HCT116 (cell line): ENCODE data around the gene SECTM1. TPM values are rescaled to one million over a fixed set of nuclear protein-coding genes. Genes with fewer than 3 reads are reported as not detected.

Experiments
- ATAC-seq: fragments of 200-7000 bp; cut with Tn5 transposase; 2 replicates; pipeline ENCODE4 v1.9.1; 2020; ENCODE audit warnings: mild to moderate bottlenecking, moderate library complexity
- BruUV-seq: library from RNA; stranded (reverse); fragments of 400-500 nt; replicated peaks from 2 replicates; lab custom pipeline; 2021; lab: Mats Ljungman, UMichigan
- CTCF ChIA-PET: fragments of 300-600 bp; sonication (Branson Sonifier 250); formaldehyde crosslinking; loops from one replicate; lab custom pipeline; 2021; ENCODE audit warnings: antibody characterized with exemption; lab: Charles Lee
- POLR2A ChIA-PET: fragments of 300-600, 350-600 bp; sonication (Branson Sonifier 250); formaldehyde crosslinking; loops from one replicate; lab custom pipeline; 2021; ENCODE audit warnings: antibody characterized with exemption; lab: Charles Lee
- RAD21 ChIA-PET, 2 experiments: fragments of 300-600 bp; sonication (Branson Sonifier 250); formaldehyde crosslinking; loops; one replicate each; lab custom pipeline; 2023; ENCODE audit warnings: low total read pairs in 2 of 2; ENCODE audit not compliant: uncharacterized antibody in 2 of 2, unreplicated experiment in 2 of 2, low non-redundant PET in 1 of 2; lab: Charles Lee
- DNase-seq: peaks from one replicate; pipeline ENCODE4 v3.0.0-alpha.2; 2010; ENCODE audit warnings: low read depth, low spot score
- H2AFZ ChIP-seq: fragments of 200-600 bp; shearing (Covaris generic), sonication (generic); 2 replicates; pipeline ENCODE4 v1.6.1; 2017; ENCODE audit warnings: low read depth, mixed run types, mixed read lengths, antibody characterized with exemption, low read length; ENCODE audit not compliant: poor library complexity, severe bottlenecking
- H3K27ac ChIP-seq: 2 replicates; pipeline ENCODE4 v1.5.1; 2012; ENCODE audit warnings: low read depth, low read length
- H3K27me3 ChIP-seq: fragments of 200-600 bp; sonication (generic); 2 replicates; pipeline ENCODE4 v1.6.1; 2016; ENCODE audit warnings: mixed run types, low read length, mixed read lengths; ENCODE audit not compliant: insufficient read depth
- H3K36me3 ChIP-seq, 2 experiments: fragments of 200-500 bp in 1 of 2; fragments of 200-600 bp in 1 of 2; sonication (Bioruptor generic) in 1 of 2; sonication (generic) in 1 of 2; 2 replicates each; pipeline versions ENCODE4 v1.5.1 to v1.6.1; 2014 to 2016; ENCODE audit warnings: low read length in 2 of 2, inconsistent platforms in 1 of 2, mixed read lengths in 1 of 2, mixed run types in 1 of 2; ENCODE audit not compliant: insufficient read depth in 2 of 2, control insufficient read depth in 1 of 2
- H3K4me1 ChIP-seq, 2 experiments: fragments of 200-600 bp in 1 of 2; sonication (generic) in 1 of 2; 2 replicates each; pipeline versions ENCODE4 v1.5.1 to v1.6.1; 2012 to 2017; ENCODE audit warnings: low read length in 2 of 2, inconsistent platforms in 1 of 2, mild to moderate bottlenecking in 1 of 2, mixed read lengths in 1 of 2, mixed run types in 1 of 2, moderate library complexity in 1 of 2; ENCODE audit not compliant: insufficient read depth in 2 of 2, control insufficient read depth in 1 of 2
- H3K4me2 ChIP-seq: fragments of 200-600 bp; sonication (generic); 2 replicates; pipeline ENCODE4 v1.6.1; 2017; ENCODE audit warnings: mixed run types, low read length, mixed read lengths
- H3K4me3 ChIP-seq, 2 experiments: fragments of 200-600 bp in 1 of 2; sonication (generic) in 1 of 2; replicated peaks in 1 of 2; 2 replicates each; pipeline ENCODE4 v1.5.1; 2011 to 2016; ENCODE audit warnings: low read length in 2 of 2, control low read depth in 1 of 2, low read depth in 1 of 2, mild to moderate bottlenecking in 1 of 2, mixed read lengths in 1 of 2, mixed run types in 1 of 2
- H3K79me2 ChIP-seq: fragments of 200-600 bp; sonication (generic); 2 replicates; pipeline ENCODE4 v1.6.1; 2017; ENCODE audit warnings: mild to moderate bottlenecking, mixed run types, low read length, moderate library complexity, mixed read lengths; ENCODE audit not compliant: insufficient read depth
- H3K9ac ChIP-seq: fragments of 200-600 bp; sonication (generic); 2 replicates; pipeline ENCODE4 v1.6.1; 2016; ENCODE audit warnings: low read length, mixed read lengths
- H3K9me2 ChIP-seq: fragments of 200-600 bp; sonication (generic), shearing (Covaris generic); 2 replicates; pipeline ENCODE4 v1.6.1; 2017; ENCODE audit warnings: mixed run types, mild to moderate bottlenecking, moderate library complexity; ENCODE audit not compliant: insufficient read depth
- H3K9me3 ChIP-seq, 2 experiments: fragments of 200-500 bp in 1 of 2; fragments of 200-600 bp in 1 of 2; sonication (Bioruptor generic) in 1 of 2; sonication (generic) in 1 of 2; 2 replicates each; pipeline ENCODE4 v1.6.1; 2014 to 2017; ENCODE audit warnings: low read length in 2 of 2, mixed read lengths in 2 of 2, inconsistent platforms in 1 of 2, low read depth in 1 of 2, mild to moderate bottlenecking in 1 of 2, mixed run types in 1 of 2, moderate library complexity in 1 of 2; ENCODE audit not compliant: control insufficient read depth in 1 of 2, insufficient read depth in 1 of 2
- H4K20me1 ChIP-seq: fragments of 200-600 bp; sonication (generic), shearing (Covaris generic); 2 replicates; pipeline ENCODE4 v1.6.1; 2017; ENCODE audit warnings: mixed run types, mild to moderate bottlenecking, moderate library complexity; ENCODE audit not compliant: insufficient read depth
- EGR1 ChIP-seq: IDR thresholded peaks from 2 replicates; pipeline ENCODE4 v1.6.1; 2012; ENCODE audit warnings: low read depth
- ELF1 ChIP-seq: IDR thresholded peaks from 2 replicates; pipeline ENCODE4 v1.6.1; 2012; ENCODE audit warnings: low read depth, borderline replicate concordance
- EZH2phosphoT487 ChIP-seq: fragments of 200-600 bp; IDR thresholded peaks from 2 replicates; pipeline ENCODE4 v1.6.1; 2018; ENCODE audit warnings: antibody characterized with exemption, borderline replicate concordance
- FOSL1 ChIP-seq: IDR thresholded peaks from 2 replicates; pipeline ENCODE4 v1.6.1; 2012; ENCODE audit warnings: low read depth
- POLR2A ChIP-seq: IDR thresholded peaks from 2 replicates; pipeline ENCODE4 v1.7.0; 2011; ENCODE audit warnings: borderline replicate concordance; ENCODE audit not compliant: insufficient read depth, insufficient read length; ENCODE audit errors: extremely low read depth
- SIN3A ChIP-seq: IDR thresholded peaks from 2 replicates; pipeline ENCODE4 v1.6.1; 2012; ENCODE audit warnings: low read depth
- YY1 ChIP-seq: IDR thresholded peaks from 2 replicates; pipeline ENCODE4 v1.6.1; 2011; ENCODE audit warnings: low read length, low read depth, moderate library complexity, mild to moderate bottlenecking; ENCODE audit not compliant: insufficient replicate concordance; ENCODE audit errors: extremely low read depth
- intact Hi-C: fragments of 100-400 bp; cut with micrococcal nuclease; formaldehyde crosslinking; loops from 2 replicates; pipeline ENCODE4 v1.10.0; 2022
- total RNA-seq: library from RNA; stranded (reverse); gene quantifications from one replicate; pipeline ENCODE4 v1.2.1, GENCODE V29; 2021; ENCODE audit not compliant: unreplicated experiment
- TF ChIP-seq, protein P1 (sequence below): IDR thresholded peaks from 2 replicates; pipeline ENCODE4 v1.6.1; 2012
- TF ChIP-seq, protein P2 (sequence below), 3 experiments: fragments of 200-600 bp in 1 of 3; sonication (generic) in 1 of 3; IDR thresholded peaks in 2 of 3; conservative IDR thresholded peaks in 1 of 3; 2 replicates each; pipeline ENCODE4 v1.5.1; 2012 to 2017; ENCODE audit warnings: low read depth in 2 of 3, low read length in 2 of 3, antibody characterized with exemption in 1 of 3, borderline replicate concordance in 1 of 3, control low read depth in 1 of 3, mild to moderate bottlenecking in 1 of 3, mixed read lengths in 1 of 3, mixed run types in 1 of 3, moderate library complexity in 1 of 3; ENCODE audit not compliant: insufficient read depth in 1 of 3
- TF ChIP-seq, protein P3 (sequence below): IDR thresholded peaks from 2 replicates; pipeline ENCODE4 v1.6.1; 2012; ENCODE audit warnings: low read depth

SECTM1 gene
- total RNA-seq, 1 experiment from 2014 or later, result 6.8 TPM

DNA sequence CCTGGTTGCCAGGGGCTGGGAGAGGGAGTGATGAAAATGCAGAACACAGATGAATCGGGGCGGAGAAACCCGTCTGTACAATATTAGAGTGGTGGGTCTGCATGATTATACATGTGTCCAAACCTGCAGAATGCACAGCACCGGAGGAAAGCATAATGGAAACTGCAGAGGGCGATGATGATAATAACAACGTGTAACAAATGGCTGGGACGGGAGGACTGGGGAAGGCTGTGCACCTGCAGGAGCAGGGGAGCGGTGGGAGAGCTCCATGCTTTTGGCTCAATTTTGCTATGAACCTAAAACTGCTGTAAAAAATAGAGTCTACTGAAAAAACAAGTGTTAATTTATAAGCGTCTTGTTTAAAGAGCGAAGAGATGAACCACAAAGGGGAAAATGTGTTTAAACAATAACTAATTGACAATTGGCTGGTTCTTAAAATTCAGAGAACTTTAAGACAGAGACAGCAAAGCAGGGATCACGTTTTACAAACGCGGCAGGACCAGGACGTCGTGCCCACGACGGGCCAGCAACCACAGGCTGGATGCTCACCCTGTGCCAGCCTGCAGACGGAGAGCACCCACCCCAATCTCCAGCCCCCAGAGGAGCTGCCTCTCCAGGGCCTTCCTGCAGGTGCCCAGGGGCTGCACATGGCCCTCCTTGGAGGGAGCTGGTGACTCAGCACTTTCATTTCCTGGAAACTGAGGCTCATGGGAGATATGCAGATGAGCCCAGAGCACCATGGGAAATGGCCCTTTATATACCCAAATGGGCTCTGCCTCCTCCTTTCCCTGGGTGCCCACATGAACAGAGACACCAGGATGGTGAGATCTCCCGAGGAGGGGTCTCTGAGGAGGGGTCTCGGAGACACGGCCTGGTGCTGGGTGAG, 25.1 kb upstream of the SECTM1 start, which contains the start of gene TEX19:
TSS of gene TEX19 (plus strand) at position 783 of the 886 bp plus-strand sequence. CDS start 2,904 bp downstream, outside the sequence.
- no peak within 1 kb of the TSS for H3K4me3 ChIP-seq
- CTCF ChIA-PET, result no interaction called here
- RAD21 ChIA-PET, result no interaction called here
- H3K4me1 ChIP-seq, result peaks cover 13 to 24% of the 10 kb centered on the region in 2 experiments; a peak in 3 of 4 replicates
- H3K27me3 ChIP-seq, result no peaks in the 10 kb centered on the region
- H2AFZ ChIP-seq, result no peak within 1 kb of the TSS
- no peak for DNase-seq
- TF ChIP-seq FOSL1, result no peak
- TF ChIP-seq, protein P1, sequence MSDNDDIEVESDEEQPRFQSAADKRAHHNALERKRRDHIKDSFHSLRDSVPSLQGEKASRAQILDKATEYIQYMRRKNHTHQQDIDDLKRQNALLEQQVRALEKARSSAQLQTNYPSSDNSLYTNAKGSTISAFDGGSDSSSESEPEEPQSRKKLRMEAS, result peak; percentile 83
- TF ChIP-seq, protein P2, sequence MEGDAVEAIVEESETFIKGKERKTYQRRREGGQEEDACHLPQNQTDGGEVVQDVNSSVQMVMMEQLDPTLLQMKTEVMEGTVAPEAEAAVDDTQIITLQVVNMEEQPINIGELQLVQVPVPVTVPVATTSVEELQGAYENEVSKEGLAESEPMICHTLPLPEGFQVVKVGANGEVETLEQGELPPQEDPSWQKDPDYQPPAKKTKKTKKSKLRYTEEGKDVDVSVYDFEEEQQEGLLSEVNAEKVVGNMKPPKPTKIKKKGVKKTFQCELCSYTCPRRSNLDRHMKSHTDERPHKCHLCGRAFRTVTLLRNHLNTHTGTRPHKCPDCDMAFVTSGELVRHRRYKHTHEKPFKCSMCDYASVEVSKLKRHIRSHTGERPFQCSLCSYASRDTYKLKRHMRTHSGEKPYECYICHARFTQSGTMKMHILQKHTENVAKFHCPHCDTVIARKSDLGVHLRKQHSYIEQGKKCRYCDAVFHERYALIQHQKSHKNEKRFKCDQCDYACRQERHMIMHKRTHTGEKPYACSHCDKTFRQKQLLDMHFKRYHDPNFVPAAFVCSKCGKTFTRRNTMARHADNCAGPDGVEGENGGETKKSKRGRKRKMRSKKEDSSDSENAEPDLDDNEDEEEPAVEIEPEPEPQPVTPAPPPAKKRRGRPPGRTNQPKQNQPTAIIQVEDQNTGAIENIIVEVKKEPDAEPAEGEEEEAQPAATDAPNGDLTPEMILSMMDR (IDR thresholded peaks at IDR 0.05 in 2 of 3, conservative IDR thresholded peaks at IDR 0.05 in 1 of 3; ENCODE audit: borderline replicate concordance in 1 of 3, insufficient read depth in 1 of 3, low read depth in 2 of 3, low read length in 2 of 3), result peak; percentile 16 to 44 (median 39); a peak in 3 of 6 replicates
- peak; percentile 72 for ATAC-seq
- H3K9me2 ChIP-seq, result no peaks in the 10 kb centered on the region
- peak within 1 kb of the TSS; percentile 38 for H3K27ac ChIP-seq
- POLR2A ChIA-PET, result no interaction called here
- H3K9ac ChIP-seq, result peak within 1 kb of the TSS; percentile 32; the same call in 1 of the 2 replicates
- no peaks in the 10 kb centered on the region for H3K36me3 ChIP-seq
- no peaks in the 10 kb centered on the region for H3K9me3 ChIP-seq
- peak within 1 kb of the TSS; percentile 34 for H3K4me2 ChIP-seq
- no peaks in the 10 kb centered on the region for H4K20me1 ChIP-seq
- BruUV-seq, result no TSS peak
- H3K79me2 ChIP-seq, result no peaks in the 10 kb centered on the region
- intact Hi-C loops, result no loop called here

DNA sequence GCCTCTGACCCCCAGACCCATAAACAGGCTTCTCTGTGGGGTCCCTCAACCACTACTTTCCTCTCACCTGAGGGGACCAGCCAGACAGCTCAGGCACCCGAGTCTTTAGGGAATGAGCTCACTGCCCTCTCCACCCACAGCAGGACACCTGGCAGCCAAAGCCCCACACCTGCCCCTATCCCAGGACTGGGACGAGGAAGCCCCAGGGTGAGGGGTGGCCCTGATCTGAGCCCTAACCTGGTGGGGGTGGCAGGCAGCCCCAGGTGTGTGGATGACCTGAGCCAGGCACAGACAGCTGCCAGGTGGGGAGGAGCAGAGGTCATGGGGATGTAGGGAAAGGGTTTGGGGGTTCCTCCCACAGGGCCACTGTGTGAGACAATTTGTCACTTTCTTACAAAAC, 23.8 kb upstream of the SECTM1 start:
- peaks cover 13 to 24% of the 10 kb centered on the region in 2 experiments; a peak in 3 of 4 replicates for H3K4me1 ChIP-seq
- BruUV-seq, result no TSS peak
- H3K4me2 ChIP-seq, result no peak overlapping the region
- H3K79me2 ChIP-seq, result no peaks in the 10 kb centered on the region
- no peaks in the 10 kb centered on the region for H3K36me3 ChIP-seq
- ChIA-PET CTCF (interaction anchor here (1.6 to 1.9 kb wide), 2 partner anchors 57 to 197 kb away, joined by 5 to 7 read pairs; no protein-coding TSS in a partner anchor), POLR2A (no interaction called here), RAD21 (interaction anchor here in 1 of 2 experiments (0.6 kb wide), 1 partner anchor 179 kb away, joined by 12 read pairs; no protein-coding TSS in a partner anchor)
- no peak overlapping the region for H3K9ac ChIP-seq
- DNase-seq, result no peak
- TF ChIP-seq ELF1 (no peak), POLR2A (no peak), EZH2phosphoT487 (no peak), YY1 (no peak), SIN3A (no peak), EGR1 (no peak)
- TF ChIP-seq, protein P3, sequence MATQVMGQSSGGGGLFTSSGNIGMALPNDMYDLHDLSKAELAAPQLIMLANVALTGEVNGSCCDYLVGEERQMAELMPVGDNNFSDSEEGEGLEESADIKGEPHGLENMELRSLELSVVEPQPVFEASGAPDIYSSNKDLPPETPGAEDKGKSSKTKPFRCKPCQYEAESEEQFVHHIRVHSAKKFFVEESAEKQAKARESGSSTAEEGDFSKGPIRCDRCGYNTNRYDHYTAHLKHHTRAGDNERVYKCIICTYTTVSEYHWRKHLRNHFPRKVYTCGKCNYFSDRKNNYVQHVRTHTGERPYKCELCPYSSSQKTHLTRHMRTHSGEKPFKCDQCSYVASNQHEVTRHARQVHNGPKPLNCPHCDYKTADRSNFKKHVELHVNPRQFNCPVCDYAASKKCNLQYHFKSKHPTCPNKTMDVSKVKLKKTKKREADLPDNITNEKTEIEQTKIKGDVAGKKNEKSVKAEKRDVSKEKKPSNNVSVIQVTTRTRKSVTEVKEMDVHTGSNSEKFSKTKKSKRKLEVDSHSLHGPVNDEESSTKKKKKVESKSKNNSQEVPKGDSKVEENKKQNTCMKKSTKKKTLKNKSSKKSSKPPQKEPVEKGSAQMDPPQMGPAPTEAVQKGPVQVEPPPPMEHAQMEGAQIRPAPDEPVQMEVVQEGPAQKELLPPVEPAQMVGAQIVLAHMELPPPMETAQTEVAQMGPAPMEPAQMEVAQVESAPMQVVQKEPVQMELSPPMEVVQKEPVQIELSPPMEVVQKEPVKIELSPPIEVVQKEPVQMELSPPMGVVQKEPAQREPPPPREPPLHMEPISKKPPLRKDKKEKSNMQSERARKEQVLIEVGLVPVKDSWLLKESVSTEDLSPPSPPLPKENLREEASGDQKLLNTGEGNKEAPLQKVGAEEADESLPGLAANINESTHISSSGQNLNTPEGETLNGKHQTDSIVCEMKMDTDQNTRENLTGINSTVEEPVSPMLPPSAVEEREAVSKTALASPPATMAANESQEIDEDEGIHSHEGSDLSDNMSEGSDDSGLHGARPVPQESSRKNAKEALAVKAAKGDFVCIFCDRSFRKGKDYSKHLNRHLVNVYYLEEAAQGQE, result no peak
- H3K27me3 ChIP-seq, result no peaks in the 10 kb centered on the region
- H3K4me3 ChIP-seq, result no peak overlapping the region
- no peaks in the 10 kb centered on the region for H4K20me1 ChIP-seq
- no peak overlapping the region for H2AFZ ChIP-seq
- ATAC-seq, result no peak
- no peaks in the 10 kb centered on the region for H3K9me3 ChIP-seq
- no peak overlapping the region for H3K27ac ChIP-seq
- intact Hi-C loops, result no loop called here
- no peaks in the 10 kb centered on the region for H3K9me2 ChIP-seq
